GM12865 (cell line): ENCODE measurements around the gene BAZ2B.

ENCODE experiments used
- DNase-seq: peaks from one replicate; pipeline ENCODE4 v3.0.0; 2010; ENCODE audit warnings: low read depth
- H3K4me3 ChIP-seq: 2 replicates; pipeline ENCODE4 v1.5.1; 2011; ENCODE audit warnings: mild to moderate bottlenecking, low read depth, low read length, control low read depth
- TF ChIP-seq, protein P1 (sequence below): IDR thresholded peaks from 2 replicates; pipeline ENCODE4 v1.5.1; 2011; ENCODE audit warnings: low read length, control low read depth, low read depth, inconsistent platforms; ENCODE audit not compliant: insufficient read depth; ENCODE audit errors: missing control alignments

The BAZ2B gene

DNA sequence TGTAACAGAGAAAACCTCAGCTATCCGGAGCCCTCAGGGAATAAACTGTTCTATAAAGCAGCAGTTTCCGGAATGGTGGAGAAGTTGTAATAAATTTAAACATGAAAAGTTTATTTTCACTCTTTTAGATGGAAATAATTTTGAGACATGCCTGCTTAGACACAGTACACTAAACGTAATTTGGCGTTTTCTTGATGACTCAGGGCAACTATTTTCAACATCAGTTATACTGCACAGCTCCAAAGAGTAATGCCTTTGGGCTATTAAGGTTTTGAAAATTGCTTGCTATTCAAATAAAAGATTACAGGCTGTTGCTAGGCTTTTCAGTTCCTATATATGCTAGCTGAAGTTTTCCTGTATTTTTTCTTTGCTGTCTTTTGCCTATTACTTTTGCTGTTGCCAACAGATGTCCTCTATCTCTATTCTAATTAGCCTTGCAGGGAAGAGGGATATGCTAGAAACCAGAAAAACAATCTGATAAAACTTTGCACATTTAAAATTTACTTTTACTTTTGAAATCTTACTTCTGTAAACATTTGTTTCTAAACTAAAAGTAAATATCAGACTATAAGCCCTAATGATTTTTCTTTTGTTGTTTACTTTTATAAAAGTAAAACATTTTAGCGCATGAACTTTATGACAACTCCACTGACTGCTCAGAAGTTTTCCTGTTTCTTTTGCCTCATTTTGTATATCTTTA is 216.5 kb downstream of the BAZ2B start:
- no peak for DNase-seq
- TF ChIP-seq, protein P1, sequence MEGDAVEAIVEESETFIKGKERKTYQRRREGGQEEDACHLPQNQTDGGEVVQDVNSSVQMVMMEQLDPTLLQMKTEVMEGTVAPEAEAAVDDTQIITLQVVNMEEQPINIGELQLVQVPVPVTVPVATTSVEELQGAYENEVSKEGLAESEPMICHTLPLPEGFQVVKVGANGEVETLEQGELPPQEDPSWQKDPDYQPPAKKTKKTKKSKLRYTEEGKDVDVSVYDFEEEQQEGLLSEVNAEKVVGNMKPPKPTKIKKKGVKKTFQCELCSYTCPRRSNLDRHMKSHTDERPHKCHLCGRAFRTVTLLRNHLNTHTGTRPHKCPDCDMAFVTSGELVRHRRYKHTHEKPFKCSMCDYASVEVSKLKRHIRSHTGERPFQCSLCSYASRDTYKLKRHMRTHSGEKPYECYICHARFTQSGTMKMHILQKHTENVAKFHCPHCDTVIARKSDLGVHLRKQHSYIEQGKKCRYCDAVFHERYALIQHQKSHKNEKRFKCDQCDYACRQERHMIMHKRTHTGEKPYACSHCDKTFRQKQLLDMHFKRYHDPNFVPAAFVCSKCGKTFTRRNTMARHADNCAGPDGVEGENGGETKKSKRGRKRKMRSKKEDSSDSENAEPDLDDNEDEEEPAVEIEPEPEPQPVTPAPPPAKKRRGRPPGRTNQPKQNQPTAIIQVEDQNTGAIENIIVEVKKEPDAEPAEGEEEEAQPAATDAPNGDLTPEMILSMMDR = no peak

DNA sequence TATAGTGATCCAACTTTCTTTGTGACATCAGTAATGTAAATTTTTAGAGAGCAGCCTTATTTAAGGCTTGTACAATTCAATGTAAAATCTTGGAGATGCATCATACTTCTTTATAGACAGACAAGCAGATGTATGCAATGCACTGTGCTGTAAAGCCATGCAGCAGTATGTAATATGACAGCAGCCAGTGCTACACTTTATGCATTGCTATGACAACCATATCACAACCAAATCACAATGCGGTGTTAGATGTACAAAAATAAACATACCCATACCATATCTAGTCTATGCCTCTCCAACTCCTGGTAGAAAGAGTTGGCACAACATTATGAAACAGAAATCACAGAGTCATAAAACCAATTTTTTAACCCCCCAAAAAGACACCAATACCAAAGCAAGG is 219.5 kb downstream of the BAZ2B start:
- DNase-seq = no peak
- TF ChIP-seq, protein P1 = no peak
- H3K4me3 ChIP-seq = no peak overlapping the region

More for the DNA sequence above, 216.5 kb downstream of the BAZ2B start:
- no peak overlapping the region for H3K4me3 ChIP-seq

DNA sequence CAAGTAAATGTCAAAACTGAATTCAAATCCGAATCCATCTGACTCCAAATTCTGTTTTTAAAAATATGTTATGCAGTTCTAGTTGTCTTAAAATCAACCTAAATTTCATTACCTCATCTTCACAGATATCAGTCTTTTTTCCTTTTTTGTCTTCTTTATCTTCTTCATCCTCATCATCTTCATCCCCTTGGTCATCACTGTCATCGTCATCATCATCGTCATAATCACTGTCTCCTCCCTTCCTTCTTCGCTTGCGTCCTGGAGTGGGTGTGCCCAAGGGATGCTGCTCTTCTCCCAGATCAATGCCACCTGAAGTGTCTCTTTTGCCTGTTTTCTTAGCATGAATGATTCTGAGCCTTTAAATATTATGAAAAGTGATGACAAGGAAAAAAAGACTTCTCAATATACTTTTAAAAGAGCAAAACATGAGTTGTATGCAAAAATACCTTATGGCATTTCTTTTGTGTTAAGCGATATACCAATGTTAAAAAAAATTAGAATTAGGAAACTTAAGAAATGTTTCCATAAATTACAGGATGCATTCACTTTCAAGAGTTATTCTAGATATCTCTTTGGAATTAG is 233.8 kb downstream of the BAZ2B start:
- no peak for DNase-seq
- H3K4me3 ChIP-seq = no peak overlapping the region
- TF ChIP-seq, protein P1 = no peak

DNA sequence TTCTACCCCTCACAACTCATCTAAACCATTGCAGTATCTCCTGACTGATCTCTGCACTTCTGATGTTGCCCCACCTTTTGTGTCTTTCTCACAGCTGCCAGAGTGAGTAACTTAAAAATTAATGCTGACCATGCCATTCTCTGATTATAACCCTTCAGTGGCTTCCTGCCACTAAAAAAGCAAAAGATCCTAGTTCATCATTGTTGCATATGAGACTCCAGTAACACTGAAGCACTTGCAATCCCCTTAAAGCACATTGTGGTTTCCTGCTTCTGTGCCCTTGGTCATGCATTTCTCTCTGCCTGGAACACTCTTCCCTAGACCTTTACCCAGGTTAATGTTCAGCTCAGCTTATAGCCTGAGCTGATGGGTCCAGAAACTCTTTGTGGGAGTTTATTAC is 234.8 kb downstream of the BAZ2B start:
- H3K4me3 ChIP-seq = no peak overlapping the region
- TF ChIP-seq, protein P1 = no peak
- no peak for DNase-seq

DNA sequence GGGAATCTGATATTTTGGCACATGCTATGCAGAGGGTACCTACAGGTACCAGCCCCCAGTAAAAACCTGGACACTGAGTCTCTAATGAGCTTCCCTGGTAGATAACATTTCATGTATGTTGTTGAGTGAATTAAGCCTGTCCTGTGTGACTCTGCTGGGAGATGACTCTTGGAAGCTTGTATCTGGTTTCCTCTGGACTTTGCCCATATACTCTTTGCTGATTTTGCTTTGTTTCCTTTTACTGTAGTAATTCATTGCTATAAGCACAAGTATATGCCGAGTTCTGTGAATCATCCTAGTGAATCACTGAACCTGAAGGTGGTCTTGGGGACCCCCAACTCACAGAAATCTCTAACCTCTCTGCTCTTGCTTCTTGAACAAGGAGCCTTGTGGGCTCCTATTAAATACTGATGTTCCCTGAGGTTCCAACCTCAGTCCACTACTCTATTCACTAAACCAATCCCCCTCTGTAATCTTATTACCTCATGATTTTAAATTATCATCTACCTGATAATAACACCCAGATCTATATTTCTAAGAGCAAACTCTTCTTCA is 235.6 kb downstream of the BAZ2B start:
- H3K4me3 ChIP-seq = no peak overlapping the region
- DNase-seq = no peak
- TF ChIP-seq, protein P1 = no peak

DNA sequence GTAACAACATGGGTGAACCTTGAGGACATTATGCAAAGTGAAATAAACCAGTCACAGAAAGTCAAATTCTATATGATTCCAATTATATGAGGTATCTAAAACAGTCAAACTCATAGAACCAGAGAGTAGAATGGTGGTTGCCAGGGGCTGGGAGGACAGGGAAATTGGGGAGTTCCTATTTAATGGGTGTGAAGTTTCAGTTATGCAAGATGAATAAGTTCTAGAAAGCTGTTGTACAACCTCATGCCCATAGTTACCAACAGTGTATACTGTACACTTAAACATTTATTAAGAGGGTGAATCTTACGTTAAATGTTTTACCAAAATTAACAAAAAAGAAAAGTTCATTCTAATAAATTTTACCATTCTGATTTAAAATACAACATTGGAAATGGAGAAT is 237.2 kb downstream of the BAZ2B start:
- H3K4me3 ChIP-seq = no peak overlapping the region
- TF ChIP-seq, protein P1 = no peak
- peak; percentile 6 for DNase-seq

DNA sequence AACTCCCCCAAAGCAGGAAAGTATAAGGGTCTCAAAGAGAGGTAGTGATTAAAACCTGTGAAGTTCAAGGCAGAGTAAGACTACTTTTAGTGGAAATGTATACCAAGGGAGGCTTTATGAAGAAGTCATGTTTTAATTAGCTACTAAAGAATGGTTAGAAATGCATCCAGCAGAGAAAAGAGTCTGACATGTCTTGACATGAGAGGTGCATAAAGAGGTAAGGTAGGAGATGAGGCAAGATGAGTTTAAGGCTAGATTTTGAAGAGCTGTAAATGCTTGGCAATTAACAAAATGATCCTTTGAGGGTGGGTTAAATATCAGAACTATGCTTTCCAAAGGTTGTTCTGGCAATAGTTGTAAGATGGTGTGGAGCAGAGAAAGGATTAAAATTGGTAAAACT is 241.1 kb downstream of the BAZ2B start:
- DNase-seq = no peak
- TF ChIP-seq, protein P1 = no peak
- H3K4me3 ChIP-seq = no peak overlapping the region
